Activated CD4-positive, alpha-beta memory T cell treated with anti-CD3 and anti-CD28 coated beads for 36 hours (primary cell): Measurements from ENCODE around the gene SETD7. TPM values are rescaled to one million over a fixed set of nuclear protein-coding genes. Genes with fewer than 3 reads are reported as not detected.

Experiments
- CTCF ChIA-PET: fragments of 350-600 bp; sonication (Branson Sonifier 250); formaldehyde crosslinking; loops from one replicate; lab custom pipeline; 2021; ENCODE audit warnings: antibody characterized with exemption, inconsistent platforms; lab: Charles Lee
- POLR2A ChIA-PET: fragments of 350-600 bp; sonication (Branson Sonifier 250); formaldehyde crosslinking; loops from one replicate; lab custom pipeline; 2021; ENCODE audit warnings: antibody characterized with exemption; lab: Charles Lee
- DNase-seq: peaks from one replicate; pipeline ENCODE4 v3.0.0-alpha.2; 2020
- H3K27ac Mint-ChIP-seq: one replicate; pipeline ENCODE4 v1.8.0; 2021; ENCODE audit warnings: mixed read lengths
- H3K27me3 Mint-ChIP-seq: one replicate; pipeline ENCODE4 v1.8.0; 2021; ENCODE audit warnings: mixed read lengths
- H3K36me3 Mint-ChIP-seq: one replicate; pipeline ENCODE4 v1.8.0; 2021; ENCODE audit warnings: mixed read lengths
- H3K4me1 Mint-ChIP-seq: one replicate; pipeline ENCODE4 v1.8.0; 2021; ENCODE audit warnings: low read depth, mixed read lengths
- H3K4me3 Mint-ChIP-seq: one replicate; pipeline ENCODE4 v1.8.0; 2021; ENCODE audit warnings: mild to moderate bottlenecking, mixed read lengths
- H3K9me3 Mint-ChIP-seq: one replicate; pipeline ENCODE4 v1.8.0; 2021; ENCODE audit warnings: mixed read lengths
- intact Hi-C: fragments of 100-400 bp; cut with micrococcal nuclease; formaldehyde crosslinking; loops from one replicate; pipeline ENCODE4 v1.15.1; 2023
- total RNA-seq, 2 experiments: library from RNA; stranded (reverse); gene quantifications; one replicate each; pipeline ENCODE4 v1.2.3, GENCODE V29; 2021

SETD7 gene
- total RNA-seq, 2 experiments from 2014 or later = 15.0 to 16.6 TPM

GRCh38 chr4:139556724-139557555, 921 bp upstream of the SETD7 start:
- POLR2A ChIA-PET = interaction anchor here (0.6 to 3.2 kb wide), 9 partner anchors 9 to 542 kb away, joined by 3 to 23 read pairs (median 6); partner anchors contain the start of genes ELF2, NAA15, NDUFC1 and NOCT
- intact Hi-C loops = loop anchor here (1.0 to 5.0 kb wide), 7 partner anchors 100 to 815 kb away; partner anchors contain the start of genes ELF2, MAML3, NAA15 and SCOC
- DNase-seq = peak; percentile 77

GRCh38 chr4:139555705-139556070, 331 bp downstream of the SETD7 start:
- H3K4me1 Mint-ChIP-seq = peaks cover 68% of the 10 kb centered on the region
- DNase-seq = no peak
- no peaks in the 10 kb centered on the region for H3K27me3 Mint-ChIP-seq
- H3K9me3 Mint-ChIP-seq = no peaks in the 10 kb centered on the region
- H3K4me3 Mint-ChIP-seq = peak overlapping the region; percentile 95
- ChIA-PET POLR2A (interaction anchor here (0.8 to 3.2 kb wide), 7 partner anchors 9 to 540 kb away, joined by 3 to 23 read pairs (median 4); partner anchors contain the start of genes NAA15, NDUFC1 and RAB33B), CTCF (interaction anchor here (0.8 to 1.7 kb wide), 4 partner anchors 25 to 139 kb away, joined by 3 to 6 read pairs (median 4); no protein-coding TSS in a partner anchor)
- peaks cover 4% of the 10 kb centered on the region for H3K36me3 Mint-ChIP-seq
- peak overlapping the region; percentile 96 for H3K27ac Mint-ChIP-seq
- intact Hi-C loops = loop anchor here (1.0 to 5.0 kb wide), 7 partner anchors 102 to 817 kb away; partner anchors contain the start of genes ELF2, MAML3, NAA15 and NOCT

More at GRCh38 chr4:139556724-139557555, 921 bp upstream of the SETD7 start:
- H3K27me3 Mint-ChIP-seq = no peaks in the 10 kb centered on the region
- H3K4me3 Mint-ChIP-seq = peak overlapping the region; percentile 95
- no peaks in the 10 kb centered on the region for H3K9me3 Mint-ChIP-seq
- peaks cover 69% of the 10 kb centered on the region for H3K4me1 Mint-ChIP-seq
- H3K27ac Mint-ChIP-seq = peak overlapping the region; percentile 96
- CTCF ChIA-PET = interaction anchor here (0.6 to 1.6 kb wide), 9 partner anchors 11 to 262 kb away, joined by 3 to 6 read pairs (median 3); no protein-coding TSS in a partner anchor
- peaks cover 4% of the 10 kb centered on the region for H3K36me3 Mint-ChIP-seq

GRCh38 chr4:139554893-139555704, 920 bp downstream of the SETD7 start:
- intact Hi-C loops = loop anchor here (2.0 to 5.0 kb wide), 3 partner anchors 540 to 817 kb away; partner anchors contain the start of genes MAML3, NOCT and SCOC
- peak; percentile 91 for DNase-seq
- Mint-ChIP-seq H3K9me3 (no peaks in the 10 kb centered on the region), H3K27me3 (no peaks in the 10 kb centered on the region), H3K27ac (peak overlapping the region; percentile 96), H3K36me3 (peaks cover 4% of the 10 kb centered on the region), H3K4me3 (peak overlapping the region; percentile 95), H3K4me1 (peaks cover 62% of the 10 kb centered on the region)
- POLR2A ChIA-PET = interaction anchor here (0.7 to 3.2 kb wide), 5 partner anchors 21 to 471 kb away, joined by 3 to 23 read pairs (median 8); partner anchors contain the start of genes NAA15, NDUFC1 and RAB33B
- CTCF ChIA-PET = interaction anchor here (1.6 to 2.4 kb wide), 3 partner anchors 24 to 102 kb away, joined by 4 to 8 read pairs (median 6); no protein-coding TSS in a partner anchor

- no peak for DNase-seq
- CTCF ChIA-PET = interaction anchor here (0.8 to 2.4 kb wide), 4 partner anchors 24 to 112 kb away, joined by 4 to 8 read pairs (median 4); no protein-coding TSS in a partner anchor
- Mint-ChIP-seq H3K4me3 (peak overlapping the region; percentile 95), H3K36me3 (peaks cover 4% of the 10 kb centered on the region), H3K4me1 (peaks cover 58% of the 10 kb centered on the region), H3K27me3 (no peaks in the 10 kb centered on the region), H3K27ac (peak overlapping the region; percentile 96), H3K9me3 (no peaks in the 10 kb centered on the region)
- intact Hi-C loops = loop anchor here (2.0 kb wide), 1 partner anchor 540 kb away; the partner anchor contains the start of gene NOCT
- POLR2A ChIA-PET = interaction anchor here (0.7 kb wide), 1 partner anchor 21 kb away, joined by 3 read pairs; no protein-coding TSS in a partner anchor
These were observed 1.5 kb downstream of the SETD7 start for GRCh38 chr4:139554642-139554892.

GRCh38 chr4:139553751-139554641, 2.0 kb downstream of the SETD7 start:
- intact Hi-C loops = loop anchor here (2.0 kb wide), 1 partner anchor 539 kb away; the partner anchor contains the start of gene NOCT
- Mint-ChIP-seq H3K4me3 (peak overlapping the region; percentile 95), H3K4me1 (peaks cover 58% of the 10 kb centered on the region), H3K9me3 (no peaks in the 10 kb centered on the region), H3K27me3 (no peaks in the 10 kb centered on the region), H3K36me3 (peaks cover 4% of the 10 kb centered on the region), H3K27ac (peak overlapping the region; percentile 28)
- POLR2A ChIA-PET = interaction anchor here (0.7 kb wide), 1 partner anchor 20 kb away, joined by 3 read pairs; no protein-coding TSS in a partner anchor
- DNase-seq = no peak
- CTCF ChIA-PET = interaction anchor here (0.8 to 2.4 kb wide), 3 partner anchors 23 to 112 kb away, joined by 4 to 8 read pairs (median 5); no protein-coding TSS in a partner anchor

- no peak for DNase-seq
- intact Hi-C loops = no loop called here
- Mint-ChIP-seq H3K36me3 (peaks cover 4% of the 10 kb centered on the region), H3K27ac (no peak overlapping the region), H3K4me1 (peaks cover 47% of the 10 kb centered on the region), H3K27me3 (no peaks in the 10 kb centered on the region), H3K4me3 (no peak overlapping the region), H3K9me3 (no peaks in the 10 kb centered on the region)
- CTCF ChIA-PET = interaction anchor here (1.3 to 2.4 kb wide), 3 partner anchors 22 to 105 kb away, joined by 5 to 8 read pairs (median 5); no protein-coding TSS in a partner anchor
- POLR2A ChIA-PET = no interaction called here
These were observed 3.3 kb downstream of the SETD7 start for GRCh38 chr4:139552517-139553307.

DNA sequence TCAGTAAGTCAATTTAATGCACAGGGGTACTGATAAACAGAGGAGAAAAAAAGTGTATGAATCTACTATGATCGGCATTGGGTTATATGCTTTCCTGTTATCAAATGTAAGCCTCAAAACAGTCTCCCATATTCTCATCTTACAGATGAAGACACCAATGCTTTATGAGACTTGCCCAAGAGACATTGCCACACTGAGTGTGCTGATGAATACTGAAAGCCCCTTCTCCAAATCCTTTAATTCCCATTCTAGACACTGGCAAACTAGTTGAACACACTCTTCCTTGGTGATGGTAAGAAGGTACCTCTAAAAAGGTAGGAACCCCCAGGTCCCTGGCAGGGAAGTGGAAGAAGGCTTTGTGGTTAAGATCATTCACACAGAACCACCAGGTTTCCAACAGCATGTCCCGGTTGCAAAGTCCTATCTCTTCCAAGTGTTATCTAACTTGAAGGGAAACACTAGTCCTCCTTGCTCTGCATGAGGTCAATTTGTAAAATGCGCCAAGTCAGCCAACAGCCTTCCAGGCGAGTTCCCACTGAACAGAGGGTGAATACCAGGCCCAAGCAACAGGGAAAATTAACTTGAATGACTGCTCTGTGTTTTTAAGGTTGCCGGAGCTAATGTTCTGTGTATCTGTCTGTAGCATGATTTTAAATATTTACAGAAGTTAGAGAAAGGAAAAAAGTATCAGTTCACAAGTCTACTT, 5.1 kb downstream of the SETD7 start:
- Mint-ChIP-seq H3K36me3 (peaks cover 10% of the 10 kb centered on the region), H3K27ac (no peak overlapping the region), H3K27me3 (no peaks in the 10 kb centered on the region), H3K4me3 (no peak overlapping the region), H3K9me3 (no peaks in the 10 kb centered on the region), H3K4me1 (peaks cover 38% of the 10 kb centered on the region)
- intact Hi-C loops = no loop called here
- ChIA-PET CTCF (no interaction called here), POLR2A (no interaction called here)
- no peak for DNase-seq

GRCh38 chr4:139547979-139548378, 8.0 kb downstream of the SETD7 start:
- peaks cover 17% of the 10 kb centered on the region for H3K4me1 Mint-ChIP-seq
- ChIA-PET POLR2A (interaction anchor here (0.7 kb wide), 1 partner anchor 8 kb away, joined by 3 read pairs; the partner anchor contains the start of gene SETD7), CTCF (interaction anchor here (1.1 kb wide), 1 partner anchor 56 kb away, joined by 3 read pairs; no protein-coding TSS in a partner anchor)
- peaks cover 19% of the 10 kb centered on the region for H3K36me3 Mint-ChIP-seq
- H3K27me3 Mint-ChIP-seq = no peaks in the 10 kb centered on the region
- H3K9me3 Mint-ChIP-seq = no peaks in the 10 kb centered on the region
- no peak overlapping the region for H3K4me3 Mint-ChIP-seq
- DNase-seq = no peak
- no peak overlapping the region for H3K27ac Mint-ChIP-seq
- intact Hi-C loops = no loop called here

DNA sequence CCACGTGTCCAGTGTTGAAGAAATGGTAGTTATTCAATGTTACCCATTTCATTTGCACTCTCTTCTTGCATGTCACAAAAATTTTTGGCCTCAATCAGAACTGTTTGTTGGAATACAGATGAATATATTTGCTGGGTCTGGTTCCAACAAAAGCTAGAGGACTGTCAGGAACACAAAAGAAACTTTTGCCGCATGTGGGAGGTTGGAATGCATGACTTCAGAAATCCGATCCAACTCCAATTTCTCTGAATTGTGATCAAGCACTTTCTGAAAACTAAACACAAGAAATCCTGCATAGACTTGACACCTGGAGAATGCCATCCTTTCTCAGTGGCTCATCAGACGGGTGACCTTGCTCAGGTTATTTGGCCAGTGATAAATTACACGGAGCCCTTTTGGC, 15.4 kb downstream of the SETD7 start:
- H3K36me3 Mint-ChIP-seq = peaks cover 28% of the 10 kb centered on the region
- H3K4me3 Mint-ChIP-seq = no peak overlapping the region
- intact Hi-C loops = no loop called here
- no peak overlapping the region for H3K27ac Mint-ChIP-seq
- POLR2A ChIA-PET = no interaction called here
- H3K4me1 Mint-ChIP-seq = no peaks in the 10 kb centered on the region
- CTCF ChIA-PET = no interaction called here
- H3K27me3 Mint-ChIP-seq = no peaks in the 10 kb centered on the region
- H3K9me3 Mint-ChIP-seq = no peaks in the 10 kb centered on the region
- DNase-seq = no peak
